ENCODE results near the gene CT47A1.
"Not testable (repeated sequence)": the region's sequence is repeated elsewhere in the genome, so short reads cannot be mapped to it uniquely, and the experiment has no call there.

Gene CT47A1

GRCh38 chrX:120985660-120986059 is at the start of gene CT47A1:
CT47A1 (minus strand) TSS chrX:120985760; CDS start chrX:120985529, 231 bp downstream.
- not testable (repeated sequence) for DNase-seq

GRCh38 chrX:121032531-121032930 is 47.0 kb upstream of the CT47A1 start:
- DNase-seq: no peak

- DNase-seq: no peak
These were observed 44.5 kb upstream of the CT47A1 start for GRCh38 chrX:121030083-121030482.

GRCh38 chrX:121028419-121028818 is 42.9 kb upstream of the CT47A1 start:
- DNase-seq: no peak

DNA sequence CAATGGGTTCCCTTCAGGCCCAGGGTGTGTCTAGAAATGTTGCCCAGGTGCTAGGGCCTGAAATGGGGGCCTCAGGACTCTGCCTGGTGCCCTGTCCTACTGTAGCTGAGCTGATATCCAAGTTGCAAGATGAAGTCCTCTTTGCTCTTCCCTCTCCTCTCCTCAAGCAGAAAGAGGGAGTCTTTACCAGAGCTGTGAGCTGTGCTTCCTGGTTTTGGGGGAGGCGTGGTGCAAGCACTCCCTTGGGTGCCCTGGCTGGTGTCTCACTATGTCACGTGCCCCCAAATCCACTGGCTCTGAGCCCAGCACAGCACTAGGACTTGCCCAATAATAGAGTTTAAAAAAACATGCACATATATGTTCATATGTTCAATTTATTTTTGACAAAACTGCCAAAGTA is 29.3 kb upstream of the CT47A1 start:
- DNase-seq: no peak

- no peak for DNase-seq
These were observed 28.4 kb upstream of the CT47A1 start for GRCh38 chrX:121013897-121014455.

- no peak for DNase-seq
These were observed 25.7 kb upstream of the CT47A1 start for GRCh38 chrX:121011254-121011653.

GRCh38 chrX:121010218-121010617 is 24.7 kb upstream of the CT47A1 start:
- DNase-seq: no peak

DNA sequence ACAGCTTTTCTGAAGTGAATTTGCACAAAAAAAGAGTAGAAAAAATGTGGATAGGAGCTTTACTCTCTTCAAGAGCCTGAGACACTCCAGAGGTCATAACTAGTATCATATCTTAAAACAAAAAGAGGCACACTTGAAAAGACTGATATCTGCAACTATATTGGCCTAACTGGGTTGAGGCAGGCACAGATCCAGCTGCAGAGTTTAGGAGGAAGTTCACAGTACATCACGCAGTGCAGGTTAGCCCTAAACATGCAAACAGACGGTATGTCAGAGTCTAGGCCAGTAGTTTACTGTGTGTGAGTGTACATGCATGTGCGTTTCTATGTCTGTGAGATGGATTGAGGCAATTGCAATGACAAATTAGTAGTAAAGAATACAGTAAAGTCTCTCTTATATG is 24.2 kb upstream of the CT47A1 start:
- DNase-seq: no peak

DNA sequence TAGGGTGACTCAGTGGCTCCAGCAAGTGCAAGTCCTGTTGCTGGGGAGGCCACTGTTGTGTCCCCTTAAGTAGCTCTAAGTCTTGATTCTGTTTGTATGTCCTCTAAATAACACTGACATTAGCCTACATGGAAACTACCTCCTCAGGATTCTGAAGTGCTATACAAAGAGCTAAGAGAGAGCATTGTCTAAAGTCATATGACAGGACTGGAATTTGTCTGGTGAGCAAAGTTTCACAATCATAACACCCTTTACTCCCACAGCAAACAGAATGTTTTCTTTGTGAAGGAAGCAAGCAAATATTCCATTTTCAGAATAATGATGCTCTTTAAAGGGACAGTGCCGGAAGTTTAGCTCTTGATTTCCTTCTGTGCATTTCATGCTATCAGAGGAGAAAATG is 23.4 kb upstream of the CT47A1 start:
- no peak for DNase-seq

GRCh38 chrX:121000589-121000988 is 15.0 kb upstream of the CT47A1 start:
- DNase-seq: no peak

GRCh38 chrX:120999413-120999812 is 13.9 kb upstream of the CT47A1 start:
- no peak for DNase-seq

- not testable (repeated sequence) for DNase-seq
These were observed 29.1 kb downstream of the CT47A1 start, which contains the start of gene CT47A7 for GRCh38 chrX:120956500-120956899. CT47A7 (minus strand) TSS chrX:120956600; CDS start chrX:120956345, 255 bp downstream.
